HG02981 (cell line): Measurements from ENCODE around the gene SPRYD3.
"Not testable (repeated sequence)": the region's sequence is repeated elsewhere in the genome, so short reads cannot be mapped to it uniquely, and the experiment has no call there.

Experiments used
- ATAC-seq: cut with Tn5 transposase; IDR thresholded peaks from one replicate; pipeline ENCODE4 v1.9.1; 2021; ENCODE audit warnings: mild to moderate bottlenecking, moderate library complexity; ENCODE audit not compliant: unreplicated experiment

Gene SPRYD3

GRCh38 chr12:53079226-53080117 lies at the start of gene SPRYD3:
Gene SPRYD3, minus strand, starts transcription at chr12:53079390. Its CDS starts 57 bp downstream, at chr12:53079333.
- ATAC-seq, result peak; percentile 99

DNA sequence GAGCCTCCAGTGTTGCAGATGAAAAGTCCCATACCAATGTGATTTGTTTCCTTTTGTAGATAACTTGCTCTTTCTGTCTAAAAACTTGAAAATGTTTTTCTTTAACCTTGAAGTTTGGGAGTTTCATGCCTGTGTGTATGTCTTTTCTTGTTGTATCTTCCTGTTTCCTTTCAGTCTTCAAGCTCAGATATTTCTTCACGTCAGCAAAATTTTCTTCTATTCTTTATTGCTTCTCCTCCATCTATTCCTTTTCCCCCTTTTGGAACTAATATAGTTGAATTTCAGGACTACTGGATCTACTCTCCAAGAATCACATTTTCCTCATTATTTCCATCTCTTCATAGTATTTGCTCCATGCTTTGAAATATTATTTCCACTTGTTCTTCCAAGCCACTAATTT lies 48.0 kb upstream of the SPRYD3 start:
- no peak for ATAC-seq

DNA sequence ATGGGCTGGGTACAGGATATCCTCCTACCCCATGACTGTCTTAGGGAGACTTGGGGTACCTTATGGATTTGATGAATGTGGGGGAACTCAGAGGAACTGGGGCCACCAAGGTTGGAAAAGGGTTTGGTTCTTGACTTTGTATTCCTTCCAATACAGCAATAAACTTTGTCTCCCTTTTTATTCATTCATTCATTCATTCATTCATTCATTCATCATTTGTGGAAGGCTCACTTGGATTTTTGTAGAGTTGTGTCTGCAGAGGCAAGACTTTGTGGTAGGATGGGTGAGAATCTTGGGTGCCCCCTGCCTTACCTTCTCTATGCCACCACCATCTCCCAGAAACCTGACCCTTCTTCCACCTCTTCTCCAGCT lies 45.1 kb upstream of the SPRYD3 start:
- ATAC-seq, result no peak

GRCh38 chr12:53123578-53124351 lies 44.6 kb upstream of the SPRYD3 start:
- no peak for ATAC-seq

DNA sequence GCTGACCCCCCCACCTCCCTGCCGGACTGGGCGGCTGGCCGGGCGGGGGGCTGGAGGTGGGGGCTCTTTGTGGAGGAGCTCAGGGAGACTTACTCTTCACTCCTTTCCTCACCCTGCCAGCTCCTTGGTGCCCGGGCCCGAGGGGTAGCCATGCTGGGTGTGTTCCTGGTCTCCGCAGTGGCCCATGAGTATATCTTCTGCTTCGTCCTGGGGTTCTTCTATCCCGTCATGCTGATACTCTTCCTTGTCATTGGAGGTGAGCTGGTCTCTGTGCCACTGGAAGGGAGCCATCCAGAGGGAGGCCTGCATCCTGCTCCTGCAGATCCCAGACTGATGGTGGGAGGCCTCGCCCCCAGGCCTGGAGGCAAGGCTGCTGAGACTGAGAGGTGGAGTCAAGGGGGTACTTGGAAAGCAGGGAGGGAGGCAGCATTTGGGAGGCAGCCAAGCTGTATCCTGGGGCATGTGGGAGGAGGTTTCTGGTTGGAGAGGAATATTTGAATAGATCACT lies 43.8 kb upstream of the SPRYD3 start:
- ATAC-seq, result no peak

DNA sequence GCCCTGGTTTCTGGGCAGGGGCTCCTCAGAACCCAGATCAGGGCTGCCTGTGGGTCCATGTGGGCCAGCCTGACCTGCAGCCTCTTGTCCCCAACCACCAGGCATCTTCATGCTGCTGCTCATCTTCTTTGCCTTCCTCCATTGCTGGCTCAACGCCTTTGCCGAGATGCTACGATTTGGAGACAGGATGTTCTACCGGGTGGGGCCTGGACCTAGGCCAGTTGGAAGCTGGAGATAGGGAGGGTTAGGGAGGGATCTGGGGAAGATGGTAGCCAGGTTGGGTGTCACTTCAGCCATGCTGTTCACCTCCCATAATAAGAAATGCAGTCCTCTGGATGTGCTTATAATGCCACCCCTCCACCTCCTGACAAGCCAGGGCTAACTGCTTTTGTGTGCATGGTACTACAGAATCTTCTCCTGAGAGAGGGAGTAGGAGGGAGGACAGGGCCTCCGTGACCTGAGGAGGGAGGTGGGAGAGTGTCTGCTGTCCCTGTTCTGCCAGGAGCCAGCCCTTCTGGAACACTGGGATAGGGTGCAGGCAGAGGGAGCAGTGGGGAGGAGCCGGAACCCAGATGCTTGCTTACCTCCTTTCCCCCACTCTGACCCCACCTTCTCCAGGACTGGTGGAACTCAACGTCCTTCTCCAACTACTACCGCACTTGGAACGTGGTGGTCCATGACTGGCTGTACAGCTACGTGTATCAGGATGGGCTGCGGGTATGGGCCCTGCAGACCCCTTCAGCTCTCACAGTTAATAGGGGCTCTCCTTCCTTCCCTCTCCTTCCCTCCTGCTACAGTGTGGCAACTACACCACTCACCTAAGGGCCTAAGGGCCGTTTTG lies 41.7 kb upstream of the SPRYD3 start:
- ATAC-seq, result no peak

DNA sequence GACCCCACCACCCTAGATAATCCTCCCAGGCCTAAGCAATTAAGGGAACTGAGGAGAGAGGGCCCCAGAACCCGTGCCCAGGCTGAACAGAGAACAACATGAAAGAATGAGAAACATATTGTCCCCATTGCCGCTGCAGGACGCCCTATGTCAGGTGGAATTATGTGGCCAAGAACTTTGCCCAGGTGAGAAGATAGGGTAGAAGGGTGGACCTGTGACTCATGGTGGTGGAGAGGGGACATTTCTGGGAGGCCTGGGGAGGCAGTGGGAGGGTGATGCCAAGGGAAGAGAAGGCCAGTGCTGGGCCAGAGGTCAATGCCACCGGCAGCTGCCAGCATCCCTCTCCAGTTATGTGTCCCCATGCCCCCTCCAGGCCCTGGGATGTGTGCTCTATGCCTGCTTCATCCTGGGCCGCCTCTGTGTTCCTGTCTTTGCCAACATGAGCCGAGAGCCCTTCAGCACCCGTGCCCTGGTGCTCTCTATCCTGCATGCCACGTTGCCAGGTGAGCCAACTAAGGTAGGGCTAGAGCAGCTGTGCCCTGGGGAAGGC lies 39.6 kb upstream of the SPRYD3 start:
- no peak for ATAC-seq

- ATAC-seq, result no peak
Observed at GRCh38 chr12:53115891-53116648, 36.9 kb upstream of the SPRYD3 start.

DNA sequence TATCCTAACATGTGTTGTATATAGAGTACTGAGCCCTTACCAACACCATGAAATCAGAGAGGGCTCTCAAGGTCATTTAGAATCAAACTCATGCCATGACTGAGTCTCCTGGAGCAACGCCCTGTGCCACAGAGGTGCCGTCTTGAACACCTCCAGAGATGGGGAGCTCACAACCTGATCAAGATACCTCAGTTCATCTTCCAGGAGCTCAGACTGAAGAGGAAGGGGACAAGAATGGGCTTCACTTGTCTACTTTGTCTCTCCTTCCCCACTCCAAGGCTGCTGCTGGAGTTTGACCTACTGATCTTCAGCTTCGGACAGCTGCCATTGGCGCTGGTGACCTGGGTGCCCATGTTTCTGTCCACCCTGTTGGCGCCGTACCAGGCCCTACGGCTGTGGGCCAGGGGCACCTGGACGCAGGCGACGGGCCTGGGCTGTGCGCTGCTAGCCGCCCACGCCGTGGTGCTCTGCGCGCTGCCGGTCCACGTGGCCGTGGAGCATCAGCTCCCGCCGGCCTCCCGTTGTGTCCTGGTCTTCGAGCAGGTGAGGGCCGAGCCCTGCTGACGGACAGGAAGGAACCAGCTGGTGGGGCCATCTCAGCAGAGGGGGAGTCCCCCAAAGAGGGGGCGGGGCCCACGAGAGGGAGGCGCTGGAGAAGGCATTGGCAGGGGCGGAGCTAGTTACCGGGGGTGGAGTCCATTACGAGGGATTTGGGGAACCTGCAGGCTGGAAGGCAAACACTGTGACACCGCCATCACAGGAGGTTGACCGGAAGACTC lies 36.1 kb upstream of the SPRYD3 start:
- ATAC-seq, result no peak

GRCh38 chr12:53113951-53114350 lies 34.8 kb upstream of the SPRYD3 start:
- ATAC-seq, result no peak

- ATAC-seq, result no peak
Observed at GRCh38 chr12:53113136-53113705, 34.0 kb upstream of the SPRYD3 start.

DNA sequence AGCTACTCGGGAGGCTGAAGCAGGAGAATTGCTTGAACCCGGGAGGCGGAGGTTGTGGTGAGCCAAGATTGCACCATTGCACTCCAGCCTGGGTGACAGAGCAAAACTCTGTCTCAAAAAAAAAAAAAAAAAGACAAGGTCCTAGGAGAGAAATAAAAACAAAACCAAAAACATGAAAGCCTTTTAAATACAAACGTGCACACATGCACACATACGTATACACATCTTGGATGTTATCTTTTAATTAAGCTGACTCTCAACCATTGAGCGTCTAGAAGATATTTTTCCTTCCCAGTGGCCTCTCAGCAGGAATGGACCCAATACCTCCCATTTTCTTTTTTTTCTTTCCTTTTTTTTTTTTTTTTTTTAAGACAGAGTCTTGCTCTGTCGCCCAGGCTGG lies 33.2 kb upstream of the SPRYD3 start:
- ATAC-seq, result not testable (repeated sequence)

- no peak for ATAC-seq
Observed at GRCh38 chr12:53107122-53107521, 27.9 kb upstream of the SPRYD3 start.

- ATAC-seq, result no peak
Observed at GRCh38 chr12:53105712-53106439, 26.7 kb upstream of the SPRYD3 start.

DNA sequence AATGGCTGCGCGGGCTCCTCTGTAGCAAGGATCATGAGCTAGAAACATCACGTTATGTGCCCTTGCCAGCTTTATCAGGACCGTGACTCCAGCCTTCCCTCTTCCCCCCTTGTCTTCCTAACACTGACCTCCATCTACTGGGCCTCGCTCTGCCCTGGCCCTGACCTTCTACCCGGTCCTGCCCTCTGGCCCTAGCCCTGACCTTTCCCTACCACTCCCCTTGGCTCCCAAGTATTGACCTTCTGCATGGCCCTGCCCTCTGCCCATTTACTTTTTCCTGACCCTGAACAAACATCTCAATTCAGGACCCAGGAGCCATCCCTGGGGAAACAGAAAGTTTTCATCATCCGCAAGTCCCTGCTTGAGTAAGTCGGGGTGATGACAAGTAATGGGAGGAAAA lies 26.1 kb upstream of the SPRYD3 start:
- no peak for ATAC-seq

GRCh38 chr12:53103860-53104305 lies 24.7 kb upstream of the SPRYD3 start:
- ATAC-seq, result no peak

DNA sequence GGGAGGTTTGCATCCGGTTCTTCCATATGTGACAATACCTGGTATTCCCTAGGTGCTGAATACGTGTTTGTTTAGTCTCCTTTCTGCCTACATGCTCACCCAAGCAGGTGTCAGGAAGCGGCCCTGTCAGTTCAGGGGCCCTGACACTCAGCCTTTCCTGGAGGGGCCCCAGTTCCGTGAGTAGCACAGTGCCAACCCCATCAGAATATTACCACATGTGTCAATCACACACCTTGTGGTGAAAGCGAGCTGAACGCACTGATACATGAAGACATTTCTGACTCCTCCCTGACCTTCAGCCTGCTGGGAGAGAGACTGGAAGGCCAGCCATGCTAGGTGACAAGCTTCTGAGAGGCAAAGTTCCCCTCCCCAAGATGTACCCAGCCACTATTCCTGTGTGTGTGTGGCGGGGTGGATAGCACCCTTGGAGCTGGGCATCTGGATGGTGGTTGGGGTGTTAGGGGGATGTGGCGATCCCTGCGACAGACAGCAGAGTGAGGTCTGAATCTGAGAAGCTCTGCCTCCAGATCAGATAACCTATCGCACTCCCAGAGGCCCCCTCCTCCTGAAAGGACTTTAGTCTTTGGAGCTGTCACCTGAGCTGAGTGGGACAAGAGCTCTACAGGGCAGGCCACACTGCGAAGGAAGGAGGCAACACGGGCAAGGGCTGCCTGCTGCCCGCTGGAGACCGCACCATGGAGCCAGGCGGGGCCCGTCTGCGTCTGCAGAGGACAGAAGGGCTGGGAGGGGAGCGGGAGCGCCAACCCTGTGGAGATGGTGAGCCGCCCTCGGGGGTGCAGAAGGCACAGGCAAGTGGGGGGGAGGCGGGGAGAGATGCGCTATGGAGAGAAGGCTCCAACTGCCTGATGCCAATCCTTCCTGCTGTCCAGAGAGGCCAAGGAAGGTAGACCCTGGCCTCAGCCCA lies 24.0 kb upstream of the SPRYD3 start, which contains the start of gene SOAT2:
Gene SOAT2 (plus strand): TSS at position 604 of the 925 bp plus-strand sequence. CDS start 92 bp downstream, at position 696.
- ATAC-seq, result peak; percentile 66
